HL-60 (cell line): Measurements from ENCODE around the gene LRRC38.

Experiments used
- POLR2AphosphoS5 ChIP-seq: IDR thresholded peaks from 2 replicates; pipeline ENCODE4 v1.6.1; 2012; ENCODE audit warnings: low read depth
- SPI1 ChIP-seq: IDR thresholded peaks from 2 replicates; pipeline ENCODE4 v1.6.1; 2012; ENCODE audit warnings: low read depth, mild to moderate bottlenecking, borderline replicate concordance
- TF ChIP-seq, protein P1 (sequence below): IDR thresholded peaks from one replicate; pipeline ENCODE4 v1.5.1; 2011; ENCODE audit warnings: low read length, control low read depth, inconsistent platforms; ENCODE audit not compliant: insufficient read depth

DNA sequence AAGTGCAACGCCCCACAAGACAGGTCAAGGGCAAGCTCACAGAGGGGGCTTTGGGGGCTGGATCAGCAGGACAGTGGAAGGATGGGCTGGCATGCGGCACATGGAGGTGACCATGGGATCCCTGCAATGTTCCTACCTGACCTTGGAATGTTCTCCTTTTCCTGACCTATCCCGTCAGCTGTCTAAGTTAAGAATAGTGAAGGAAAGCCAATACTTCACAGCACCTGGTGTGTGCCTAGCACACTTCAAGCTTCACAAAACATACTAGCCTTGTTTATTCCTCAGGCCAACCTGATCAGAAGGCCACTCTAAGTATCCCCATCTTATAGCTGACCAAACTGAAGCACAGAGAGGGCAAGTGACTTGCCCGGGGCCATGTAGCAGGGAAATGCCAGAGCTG lies 31.2 kb downstream of the LRRC38 start:
- TF ChIP-seq, protein P1, sequence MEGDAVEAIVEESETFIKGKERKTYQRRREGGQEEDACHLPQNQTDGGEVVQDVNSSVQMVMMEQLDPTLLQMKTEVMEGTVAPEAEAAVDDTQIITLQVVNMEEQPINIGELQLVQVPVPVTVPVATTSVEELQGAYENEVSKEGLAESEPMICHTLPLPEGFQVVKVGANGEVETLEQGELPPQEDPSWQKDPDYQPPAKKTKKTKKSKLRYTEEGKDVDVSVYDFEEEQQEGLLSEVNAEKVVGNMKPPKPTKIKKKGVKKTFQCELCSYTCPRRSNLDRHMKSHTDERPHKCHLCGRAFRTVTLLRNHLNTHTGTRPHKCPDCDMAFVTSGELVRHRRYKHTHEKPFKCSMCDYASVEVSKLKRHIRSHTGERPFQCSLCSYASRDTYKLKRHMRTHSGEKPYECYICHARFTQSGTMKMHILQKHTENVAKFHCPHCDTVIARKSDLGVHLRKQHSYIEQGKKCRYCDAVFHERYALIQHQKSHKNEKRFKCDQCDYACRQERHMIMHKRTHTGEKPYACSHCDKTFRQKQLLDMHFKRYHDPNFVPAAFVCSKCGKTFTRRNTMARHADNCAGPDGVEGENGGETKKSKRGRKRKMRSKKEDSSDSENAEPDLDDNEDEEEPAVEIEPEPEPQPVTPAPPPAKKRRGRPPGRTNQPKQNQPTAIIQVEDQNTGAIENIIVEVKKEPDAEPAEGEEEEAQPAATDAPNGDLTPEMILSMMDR, result no peak
- TF ChIP-seq POLR2AphosphoS5 (no peak), SPI1 (no peak)
